Neural progenitor cell (in vitro differentiated cells): Measurements from ENCODE around the gene CRY1.

Source experiments
- EZH2 ChIP-seq: fragments of 200-600 bp; sonication (generic); IDR thresholded peaks from 2 replicates; pipeline ENCODE4 v1.6.1; 2017; ENCODE audit warnings: antibody characterized with exemption, mild to moderate bottlenecking, moderate library complexity
- EZH2phosphoT487 ChIP-seq: fragments of 200-600 bp; sonication (generic); IDR thresholded peaks from 2 replicates; pipeline ENCODE4 v1.6.1; 2017; ENCODE audit warnings: antibody characterized with exemption
- TF ChIP-seq, protein P1 (sequence below): fragments of 200-600 bp; sonication (generic); IDR thresholded peaks from 2 replicates; pipeline ENCODE4 v1.5.1; 2017; ENCODE audit warnings: antibody characterized with exemption, mild to moderate bottlenecking

GRCh38 chr12:107122452-107122958 lies 29.2 kb upstream of the CRY1 start:
- TF ChIP-seq EZH2, result no peak
- TF ChIP-seq, protein P1, sequence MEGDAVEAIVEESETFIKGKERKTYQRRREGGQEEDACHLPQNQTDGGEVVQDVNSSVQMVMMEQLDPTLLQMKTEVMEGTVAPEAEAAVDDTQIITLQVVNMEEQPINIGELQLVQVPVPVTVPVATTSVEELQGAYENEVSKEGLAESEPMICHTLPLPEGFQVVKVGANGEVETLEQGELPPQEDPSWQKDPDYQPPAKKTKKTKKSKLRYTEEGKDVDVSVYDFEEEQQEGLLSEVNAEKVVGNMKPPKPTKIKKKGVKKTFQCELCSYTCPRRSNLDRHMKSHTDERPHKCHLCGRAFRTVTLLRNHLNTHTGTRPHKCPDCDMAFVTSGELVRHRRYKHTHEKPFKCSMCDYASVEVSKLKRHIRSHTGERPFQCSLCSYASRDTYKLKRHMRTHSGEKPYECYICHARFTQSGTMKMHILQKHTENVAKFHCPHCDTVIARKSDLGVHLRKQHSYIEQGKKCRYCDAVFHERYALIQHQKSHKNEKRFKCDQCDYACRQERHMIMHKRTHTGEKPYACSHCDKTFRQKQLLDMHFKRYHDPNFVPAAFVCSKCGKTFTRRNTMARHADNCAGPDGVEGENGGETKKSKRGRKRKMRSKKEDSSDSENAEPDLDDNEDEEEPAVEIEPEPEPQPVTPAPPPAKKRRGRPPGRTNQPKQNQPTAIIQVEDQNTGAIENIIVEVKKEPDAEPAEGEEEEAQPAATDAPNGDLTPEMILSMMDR, result no peak
- no peak for TF ChIP-seq EZH2phosphoT487
